ENCODE data around the gene OR5AC2.
A peak's percentile ranks its signal among the peaks of the same experiment; 100 is the strongest.

OR5AC2 gene

GRCh38 chr3:98086873-98087272, at the start of gene OR5AC2:
Gene OR5AC2 (plus strand): TSS chr3:98087173. CDS start chr3:98087173, 0 bp downstream.
- no peak for DNase-seq (ENCODE audit: low read depth in 2 of 2)

- DNase-seq (ENCODE audit: low read depth in 2 of 2): no peak
Measured at GRCh38 chr3:98038286-98038685, 48.7 kb upstream of the OR5AC2 start.

GRCh38 chr3:98038876-98039275, 48.1 kb upstream of the OR5AC2 start:
- DNase-seq (ENCODE audit: low read depth in 2 of 2): no peak

- peak; percentile 38 to 53 for DNase-seq (ENCODE audit: low read depth in 2 of 2)
Measured at GRCh38 chr3:98039322-98040024, 47.5 kb upstream of the OR5AC2 start.

GRCh38 chr3:98041350-98041749, 45.6 kb upstream of the OR5AC2 start:
- DNase-seq (ENCODE audit: low read depth in 2 of 2): no peak

GRCh38 chr3:98048586-98048985, 38.4 kb upstream of the OR5AC2 start:
- no peak for DNase-seq (ENCODE audit: low read depth in 2 of 2)

GRCh38 chr3:98049271-98049670, 37.7 kb upstream of the OR5AC2 start:
- DNase-seq (ENCODE audit: low read depth in 2 of 2): no peak

- DNase-seq (ENCODE audit: low read depth in 2 of 2): no peak
Measured at GRCh38 chr3:98056035-98056434, 30.9 kb upstream of the OR5AC2 start.

- no peak for DNase-seq (ENCODE audit: low read depth in 2 of 2)
Measured at GRCh38 chr3:98057631-98058030, 29.3 kb upstream of the OR5AC2 start.

GRCh38 chr3:98058244-98058960, 28.6 kb upstream of the OR5AC2 start:
- DNase-seq (ENCODE audit: low read depth in 2 of 2): no peak

GRCh38 chr3:98068824-98069223, 18.1 kb upstream of the OR5AC2 start:
- no peak for DNase-seq (ENCODE audit: low read depth in 2 of 2)

- DNase-seq (ENCODE audit: low read depth in 2 of 2): no peak
Measured at GRCh38 chr3:98070840-98071239, 16.1 kb upstream of the OR5AC2 start.

GRCh38 chr3:98073486-98073885, 13.5 kb upstream of the OR5AC2 start:
- no peak for DNase-seq (ENCODE audit: low read depth in 2 of 2)

GRCh38 chr3:98095882-98096281, 8.9 kb downstream of the OR5AC2 start:
- DNase-seq (ENCODE audit: low read depth in 2 of 2): no peak

- no peak for DNase-seq (ENCODE audit: low read depth in 2 of 2)
Measured at GRCh38 chr3:98099848-98100247, 12.9 kb downstream of the OR5AC2 start.

GRCh38 chr3:98108162-98108561, 21.2 kb downstream of the OR5AC2 start:
- no peak for DNase-seq (ENCODE audit: low read depth in 2 of 2)

GRCh38 chr3:98109807-98110549, 23.0 kb downstream of the OR5AC2 start:
- DNase-seq (ENCODE audit: low read depth in 2 of 2): no peak

- DNase-seq (ENCODE audit: low read depth in 2 of 2): no peak
Measured at GRCh38 chr3:98110550-98110908, 23.6 kb downstream of the OR5AC2 start.

GRCh38 chr3:98114264-98114663, 27.3 kb downstream of the OR5AC2 start:
- no peak for DNase-seq (ENCODE audit: low read depth in 2 of 2)

GRCh38 chr3:98115717-98116116, 28.7 kb downstream of the OR5AC2 start:
- no peak for DNase-seq (ENCODE audit: low read depth in 2 of 2)

- DNase-seq (ENCODE audit: low read depth in 2 of 2): no peak
Measured at GRCh38 chr3:98130421-98130820, 43.4 kb downstream of the OR5AC2 start, which contains the start of gene OR5H1. Gene OR5H1 (plus strand): TSS chr3:98130721. CDS start chr3:98132698, 1,977 bp downstream.

- DNase-seq (ENCODE audit: low read depth in 2 of 2): no peak
Measured at GRCh38 chr3:98136631-98137030, 49.7 kb downstream of the OR5AC2 start.
